Measurements from ENCODE around the gene OR2V2.
"Not testable (repeated sequence)": the region's sequence is repeated elsewhere in the genome, so short reads cannot be mapped to it uniquely, and the experiment has no call there.

The OR2V2 gene

DNA sequence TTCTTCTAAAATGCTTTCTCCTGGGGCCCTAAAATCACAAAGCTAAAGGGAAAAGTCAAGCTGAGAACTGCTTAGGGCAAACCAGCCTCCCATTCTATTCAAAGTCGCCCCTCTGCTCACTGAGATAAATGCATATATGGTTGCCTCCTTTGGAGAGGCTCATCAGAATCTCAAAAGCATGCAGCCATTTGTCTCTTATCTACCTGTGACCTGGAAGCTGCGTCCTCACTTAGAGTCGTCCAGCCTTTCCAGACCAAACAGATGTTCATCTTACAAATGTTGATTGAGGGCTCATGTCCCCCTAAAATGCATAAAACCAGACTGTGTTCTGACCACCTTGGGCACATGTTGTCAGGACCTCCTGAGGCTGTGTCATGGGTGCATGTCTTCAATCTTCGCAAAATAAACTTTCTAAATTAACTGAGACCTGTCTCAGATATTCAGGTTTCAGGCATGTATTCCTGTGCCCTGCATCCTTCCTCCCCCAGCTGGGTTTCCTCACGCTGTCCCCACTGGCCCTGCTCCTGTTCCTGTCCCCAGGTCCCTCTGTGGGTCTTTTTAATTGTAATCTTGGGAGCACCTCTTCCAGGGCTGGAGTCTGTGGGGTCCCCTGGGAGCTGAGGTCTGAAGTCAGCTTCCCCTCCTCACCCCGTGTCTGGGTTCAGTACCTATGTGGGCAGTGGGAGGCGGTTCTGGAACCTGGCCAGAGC, at the start of gene OR2V2:
OR2V2 (plus strand) TSS at position 660 of the 710 bp plus-strand sequence. CDS start 7,357 bp downstream, outside the sequence.
- DNase-seq = not testable (repeated sequence)

DNA sequence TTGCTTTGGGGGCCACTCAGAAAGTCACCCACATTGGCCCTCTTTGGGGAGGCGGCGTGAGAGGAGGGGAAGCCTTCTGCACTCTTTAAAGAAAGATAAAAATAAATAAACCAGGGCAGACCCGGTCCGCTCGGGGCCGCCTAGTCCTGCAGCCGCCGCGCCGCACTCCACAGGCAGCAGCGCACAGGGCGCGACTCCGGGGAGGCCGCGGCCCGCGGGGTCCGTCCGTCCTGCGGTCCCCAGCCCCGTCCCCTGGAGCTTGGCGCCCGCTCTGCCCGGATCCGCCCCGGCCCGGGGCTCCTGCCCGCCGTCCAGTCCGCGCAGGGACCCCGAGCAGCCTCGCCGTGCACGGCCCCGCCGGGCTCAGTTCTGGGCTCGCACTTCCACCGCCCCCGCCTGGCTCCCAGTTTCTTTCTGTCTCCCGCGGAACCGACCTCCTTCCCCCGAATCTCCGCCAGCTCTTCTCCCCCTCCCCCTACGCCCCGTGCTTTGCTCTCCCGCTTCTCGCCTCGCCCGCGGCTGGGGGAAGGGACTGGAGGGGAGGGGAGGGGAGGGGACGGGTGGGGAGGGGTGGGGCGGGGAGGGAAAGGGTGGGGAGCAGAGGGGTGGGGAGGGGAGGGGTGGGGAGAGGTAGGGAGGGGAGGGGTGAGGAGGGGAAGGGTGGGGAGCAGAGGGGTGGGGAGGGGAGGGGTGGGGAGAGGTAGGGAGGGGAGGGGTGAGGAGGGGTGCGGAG, 49.5 kb upstream of the OR2V2 start:
- not testable (repeated sequence) for DNase-seq

DNA sequence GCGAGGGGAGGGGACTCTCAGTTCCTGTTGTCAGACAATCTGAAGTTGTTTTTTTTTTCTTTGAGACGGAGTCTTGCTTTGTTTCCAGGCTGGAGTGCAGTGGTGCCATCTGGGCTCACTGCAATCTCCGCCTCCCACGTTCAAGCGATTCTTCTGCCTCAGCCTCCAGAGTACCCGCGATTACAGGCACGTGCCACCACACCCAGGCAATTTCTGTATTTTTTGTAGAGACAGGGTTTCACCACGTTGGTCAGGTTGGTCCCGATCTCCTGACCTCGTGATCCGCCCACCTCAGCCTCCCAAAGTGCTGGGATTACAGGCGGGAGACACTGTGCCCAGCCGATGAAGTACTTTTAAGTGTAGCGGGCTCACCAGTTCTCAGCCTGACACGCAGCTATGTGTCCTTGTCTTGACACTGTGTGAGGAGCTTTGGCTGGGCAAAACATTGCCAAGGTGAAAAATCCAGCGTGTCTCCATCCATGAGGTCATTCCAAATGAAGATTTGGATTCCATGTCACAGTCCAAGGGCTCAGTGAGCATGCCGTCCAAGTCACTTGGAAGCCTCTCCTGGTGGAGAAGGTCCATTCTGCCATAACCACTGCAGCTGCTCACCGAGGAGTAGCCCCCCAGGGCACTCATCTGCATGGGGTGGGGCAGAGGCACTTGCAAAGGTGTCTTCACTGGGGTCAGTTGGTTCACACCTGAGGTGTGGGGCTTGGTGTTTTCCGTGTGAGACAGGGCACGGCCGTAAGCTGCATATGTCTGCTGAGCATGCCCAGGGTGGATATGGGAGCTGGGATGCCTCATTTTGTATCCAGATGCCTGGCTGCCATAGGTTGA, 48.4 kb upstream of the OR2V2 start:
- DNase-seq = no peak

DNA sequence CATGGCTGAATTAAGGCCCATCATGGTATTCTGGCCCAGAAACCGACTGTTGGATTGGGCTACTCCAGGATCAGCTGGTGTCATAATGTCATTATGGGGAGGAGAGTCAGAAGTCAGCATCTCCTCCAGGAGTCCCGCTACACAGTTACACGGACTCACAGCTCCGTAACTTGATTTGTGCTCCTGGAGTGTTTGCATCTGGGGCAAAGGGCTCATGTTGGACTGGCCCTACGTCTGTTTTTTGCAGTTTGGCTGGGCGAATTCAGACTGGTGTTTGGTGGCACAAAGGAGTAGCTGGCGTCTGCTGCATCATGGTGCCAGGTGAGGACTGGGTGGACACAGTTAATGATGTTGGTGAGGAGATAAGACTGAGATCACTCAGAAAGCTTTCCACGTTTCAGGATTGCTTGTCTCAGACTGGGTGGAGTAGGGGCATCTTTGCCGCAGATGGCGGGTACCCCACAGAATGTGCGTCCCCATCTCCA, 47.7 kb upstream of the OR2V2 start:
- DNase-seq = no peak

- DNase-seq = no peak
These were observed 47.1 kb upstream of the OR2V2 start for GRCh38 chr5:181100121-181100875.

DNA sequence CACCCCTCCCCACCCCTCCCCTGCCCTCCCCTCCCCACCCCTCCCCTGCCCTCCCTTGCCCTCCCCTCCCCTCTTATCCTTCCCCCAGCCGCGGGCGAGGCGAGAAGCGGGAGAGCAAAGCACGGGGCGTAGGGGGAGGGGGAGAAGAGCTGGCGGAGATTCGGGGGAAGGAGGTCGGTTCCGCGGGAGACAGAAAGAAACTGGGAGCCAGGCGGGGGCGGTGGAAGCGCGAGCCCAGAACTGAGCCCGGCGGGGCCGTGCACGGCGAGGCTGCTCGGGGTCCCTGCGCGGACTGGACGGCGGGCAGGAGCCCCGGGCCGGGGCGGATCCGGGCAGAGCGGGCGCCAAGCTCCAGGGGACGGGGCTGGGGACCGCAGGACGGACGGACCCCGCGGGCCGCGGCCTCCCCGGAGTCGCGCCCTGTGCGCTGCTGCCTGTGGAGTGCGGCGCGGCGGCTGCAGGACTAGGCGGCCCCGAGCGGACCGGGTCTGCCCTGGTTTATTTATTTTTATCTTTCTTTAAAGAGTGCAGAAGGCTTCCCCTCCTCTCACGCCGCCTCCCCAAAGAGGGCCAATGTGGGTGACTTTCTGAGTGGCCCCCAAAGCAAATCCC, 46.2 kb upstream of the OR2V2 start:
- not testable (repeated sequence) for DNase-seq

DNA sequence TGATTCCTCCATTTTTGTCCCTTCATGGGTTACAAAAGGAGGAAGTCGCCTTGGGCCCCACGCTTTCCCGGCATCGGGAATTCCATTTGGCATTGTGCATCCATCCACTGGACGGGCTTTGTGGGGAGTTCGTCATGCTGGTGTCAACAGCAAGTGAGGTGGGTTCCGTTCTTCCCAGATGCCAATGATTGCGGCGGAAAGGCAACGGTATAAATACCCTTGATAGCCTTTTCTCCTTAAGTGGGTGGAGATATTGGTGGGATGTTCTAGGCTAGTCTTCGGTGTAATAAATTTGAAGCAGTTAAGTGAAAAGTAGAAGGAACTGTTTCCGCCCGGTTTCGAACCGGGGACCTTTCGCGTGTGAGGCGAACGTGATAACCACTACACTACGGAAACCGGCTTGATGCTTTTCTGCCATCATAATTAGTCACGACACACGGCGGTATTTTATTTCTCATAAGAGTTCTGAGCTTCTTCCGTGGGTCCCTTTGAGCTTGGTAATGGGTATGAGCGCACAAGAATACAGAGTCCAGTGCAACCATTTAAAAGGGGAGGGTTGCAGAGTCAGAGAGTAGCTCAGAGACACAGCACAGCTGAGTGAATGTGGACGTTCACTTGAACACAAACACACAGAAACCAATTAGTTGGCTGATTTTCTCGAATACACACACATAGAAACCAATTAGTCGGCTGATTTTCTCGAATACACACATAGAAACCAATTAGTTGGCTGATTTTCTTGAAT, 45.3 kb upstream of the OR2V2 start:
- DNase-seq = not testable (repeated sequence)

DNA sequence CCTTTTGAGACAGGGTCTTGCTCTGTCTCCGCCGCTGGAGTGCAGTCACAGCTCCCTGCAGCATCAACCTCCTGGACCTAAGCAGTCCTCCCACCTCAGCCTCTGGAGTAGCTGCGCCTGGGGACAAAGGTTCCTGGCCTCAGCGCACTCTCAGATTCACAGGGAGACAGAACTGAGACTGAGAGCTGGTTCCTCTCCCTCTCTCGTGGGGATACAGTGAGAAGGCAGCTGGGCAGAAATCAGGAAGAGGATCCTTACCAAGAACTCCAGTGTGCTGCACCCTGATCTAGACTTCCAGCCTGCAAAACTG, 43.2 kb upstream of the OR2V2 start:
- not testable (repeated sequence) for DNase-seq

DNA sequence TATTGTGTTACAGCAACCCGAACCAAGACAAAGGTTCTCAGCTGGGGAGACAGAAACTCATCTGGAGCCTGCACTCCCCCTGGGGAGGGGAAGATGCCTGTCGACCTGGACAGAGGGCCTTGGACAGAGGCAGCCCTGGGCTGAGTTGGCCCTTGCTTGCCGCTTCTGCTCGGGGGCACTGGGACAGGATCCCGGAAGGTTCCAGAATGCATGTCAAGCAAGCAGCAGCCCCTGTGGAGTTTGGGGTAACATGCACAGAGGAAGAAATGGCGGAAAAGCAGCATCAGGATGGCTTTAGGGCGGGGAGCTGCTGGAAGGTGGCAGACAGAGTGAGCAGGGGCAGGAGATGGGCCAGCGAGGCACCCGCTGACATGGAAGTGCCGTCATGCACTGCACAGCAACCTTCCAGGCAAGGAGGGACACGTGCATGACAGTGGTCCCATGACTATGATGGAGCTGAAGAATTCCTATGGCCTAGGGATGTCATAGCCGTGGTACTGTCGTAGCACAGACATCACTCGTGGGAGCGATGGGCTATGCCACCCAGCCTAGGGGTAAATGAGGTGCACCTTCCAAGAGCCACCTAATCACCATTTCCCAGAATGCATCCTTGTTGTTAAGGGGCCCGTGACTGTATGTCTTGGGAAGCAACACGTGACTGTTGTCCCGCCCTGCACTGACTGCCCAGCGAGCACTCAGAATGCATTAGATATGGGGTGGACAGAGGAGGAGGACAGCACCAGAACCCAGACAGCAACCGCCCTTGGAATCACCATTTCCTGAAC, 42.6 kb upstream of the OR2V2 start:
- DNase-seq = not testable (repeated sequence)

DNA sequence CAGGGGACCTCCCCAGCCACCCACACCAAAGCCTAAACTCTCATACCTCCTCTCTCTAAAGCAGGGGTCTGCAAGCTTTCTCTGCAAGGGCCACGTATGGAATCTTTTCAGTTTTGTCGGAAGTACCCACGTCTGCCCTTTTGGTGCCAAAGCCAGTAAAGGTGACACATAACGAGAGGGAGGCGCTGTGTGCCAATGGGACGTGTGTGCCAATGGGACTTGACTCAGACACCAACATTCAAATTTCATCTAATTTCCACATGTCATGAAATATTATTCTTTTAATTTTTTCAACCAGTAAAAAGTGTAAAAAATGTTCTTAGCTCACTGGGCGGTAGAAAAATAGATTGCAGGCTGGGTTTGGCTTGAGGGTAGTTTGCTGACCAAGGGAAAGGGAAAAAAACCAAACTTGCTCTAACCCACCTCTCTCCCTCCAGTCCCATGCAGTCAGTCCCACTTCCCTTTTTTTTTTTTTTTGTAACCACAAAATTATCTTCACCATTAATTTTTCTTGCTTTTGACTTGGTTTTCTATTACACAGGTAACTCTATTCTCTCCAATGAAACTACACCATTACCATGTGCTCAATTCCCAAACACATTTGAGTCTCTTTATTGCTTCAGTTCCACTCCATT, 41.9 kb upstream of the OR2V2 start:
- no peak for DNase-seq

DNA sequence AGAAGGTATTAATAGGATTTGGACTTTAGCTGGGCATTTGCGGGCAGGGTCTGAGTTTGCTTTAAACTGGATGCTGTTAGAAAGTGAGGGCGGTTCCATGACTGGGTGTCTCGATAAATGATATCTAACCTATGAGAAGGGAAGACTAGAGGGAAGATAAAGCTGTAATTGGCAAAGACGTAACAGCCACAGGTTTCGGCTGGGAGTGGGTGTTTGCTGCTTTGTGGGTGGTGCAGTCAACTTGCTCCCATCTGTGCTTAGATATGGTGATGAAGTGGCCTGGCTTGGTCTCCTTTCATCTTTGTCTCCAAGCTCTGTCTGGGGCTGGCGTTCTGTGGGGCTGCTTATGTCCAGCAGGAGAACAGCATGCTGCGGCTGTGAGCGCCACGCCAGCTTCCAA, 39.7 kb upstream of the OR2V2 start:
- DNase-seq = no peak

GRCh38 chr5:181108578-181109165, 38.7 kb upstream of the OR2V2 start:
- DNase-seq = no peak

- DNase-seq = no peak
These were observed 37.8 kb upstream of the OR2V2 start for GRCh38 chr5:181109489-181110013.

GRCh38 chr5:181111010-181111409, 36.4 kb upstream of the OR2V2 start:
- no peak for DNase-seq

DNA sequence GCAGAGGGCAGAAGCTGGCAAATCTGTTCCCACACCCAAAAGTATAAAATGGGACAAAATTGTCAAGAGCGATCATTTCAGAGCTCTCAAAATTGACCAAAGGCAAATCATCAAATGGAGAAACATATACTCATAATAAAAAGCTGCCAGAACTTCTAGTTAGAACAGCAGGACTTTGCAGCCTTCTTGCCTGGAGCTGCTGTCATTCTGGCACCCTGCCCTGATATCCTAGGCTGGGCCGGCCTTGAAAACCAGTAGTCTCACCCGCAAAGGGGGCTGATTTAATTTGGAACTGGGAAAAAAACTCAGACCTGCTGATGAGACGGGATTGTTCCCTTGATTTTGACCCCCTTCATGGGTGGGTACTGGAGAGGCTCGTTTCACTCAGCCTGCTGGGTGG, 34.9 kb upstream of the OR2V2 start:
- DNase-seq = no peak

DNA sequence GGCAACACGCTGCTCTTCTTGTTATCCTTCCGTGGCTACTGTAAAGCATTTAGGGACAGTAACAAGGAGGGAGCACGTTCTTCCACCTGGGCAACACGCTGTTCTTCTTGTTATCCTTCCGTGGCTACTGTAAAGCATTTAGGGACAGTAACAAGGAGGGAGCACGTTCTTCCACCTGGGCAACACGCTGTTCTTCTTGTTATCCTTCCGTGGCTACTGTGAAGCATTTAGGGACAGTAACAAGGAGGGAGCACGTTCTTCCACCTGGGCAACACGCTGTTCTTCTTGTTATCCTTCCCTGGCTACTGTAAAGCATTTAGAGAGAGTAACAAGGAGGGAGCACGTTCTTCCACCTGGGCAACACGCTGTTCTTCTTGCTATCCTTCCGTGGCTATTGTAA, 33.8 kb upstream of the OR2V2 start:
- DNase-seq = not testable (repeated sequence)

GRCh38 chr5:181114284-181114843, 33.0 kb upstream of the OR2V2 start:
- DNase-seq = no peak

- DNase-seq = no peak
These were observed 32.3 kb upstream of the OR2V2 start for GRCh38 chr5:181114844-181115778.

Measured in GF-D8 (cell line).